Trophoblast cell (in vitro differentiated cells and primary cell): ENCODE data around the gene SULT1A3.
"Not testable (repeated sequence)": the region's sequence is repeated elsewhere in the genome, so short reads cannot be mapped to it uniquely, and the experiment has no call there.

Experiments
- DNase-seq, 2 donors: peaks; one replicate each; pipeline ENCODE4 v3.0.0-alpha.2; 2016
- H2AFZ ChIP-seq: 2 replicates; pipeline ENCODE4 v1.6.1; 2013; ENCODE audit warnings: low read length, moderate library complexity, mild to moderate bottlenecking; ENCODE audit not compliant: insufficient read depth, poor library complexity
- H2AK5ac ChIP-seq: 2 replicates; pipeline ENCODE4 v1.6.1; 2013; ENCODE audit warnings: mild to moderate bottlenecking, low read length
- H2BK120ac ChIP-seq: 2 replicates; pipeline ENCODE4 v1.6.1; 2013; ENCODE audit warnings: low read length, mild to moderate bottlenecking, moderate library complexity; ENCODE audit not compliant: insufficient read depth, poor library complexity
- H2BK12ac ChIP-seq: 2 replicates; pipeline ENCODE4 v1.6.1; 2013; ENCODE audit warnings: mild to moderate bottlenecking, low read length, moderate library complexity
- H2BK5ac ChIP-seq: 2 replicates; pipeline ENCODE4 v1.6.1; 2013; ENCODE audit warnings: low read length, low read depth, moderate library complexity, mild to moderate bottlenecking; ENCODE audit not compliant: poor library complexity
- H3K14ac ChIP-seq: 2 replicates; pipeline ENCODE4 v1.6.1; 2013; ENCODE audit warnings: mild to moderate bottlenecking, low read length
- H3K18ac ChIP-seq: 2 replicates; pipeline ENCODE4 v1.6.1; 2013; ENCODE audit warnings: mild to moderate bottlenecking, low read length
- H3K23ac ChIP-seq: 2 replicates; pipeline ENCODE4 v1.6.1; 2013; ENCODE audit warnings: low read length
- H3K27ac ChIP-seq: 2 replicates; pipeline ENCODE4 v1.5.1; 2013; ENCODE audit warnings: low read depth, mild to moderate bottlenecking, inconsistent platforms, low read length, moderate library complexity
- H3K27me3 ChIP-seq: 2 replicates; pipeline ENCODE4 v1.6.1; 2013; ENCODE audit warnings: inconsistent platforms, mild to moderate bottlenecking, low read length, moderate library complexity; ENCODE audit not compliant: insufficient read depth
- H3K36me3 ChIP-seq, 2 experiments: 1 replicate in 1 of 2; 2 replicates in 1 of 2; pipeline ENCODE4 v1.6.1; 2013; ENCODE audit warnings: low read length in 2 of 2, mild to moderate bottlenecking in 2 of 2, moderate library complexity in 1 of 2; ENCODE audit not compliant: insufficient read depth in 2 of 2, control insufficient read depth in 1 of 2
- H3K4ac ChIP-seq: 2 replicates; pipeline ENCODE4 v1.6.1; 2013; ENCODE audit warnings: low read depth, mild to moderate bottlenecking, low read length, moderate library complexity
- H3K4me1 ChIP-seq, 2 experiments: 1 replicate in 1 of 2; 2 replicates in 1 of 2; pipeline ENCODE4 v1.6.1; 2013; ENCODE audit warnings: low read length in 2 of 2, mild to moderate bottlenecking in 2 of 2, moderate library complexity in 1 of 2; ENCODE audit not compliant: insufficient read depth in 2 of 2, control insufficient read depth in 1 of 2
- H3K4me2 ChIP-seq: 2 replicates; pipeline ENCODE4 v1.6.1; 2013; ENCODE audit warnings: inconsistent platforms, mild to moderate bottlenecking, low read length, moderate library complexity
- H3K4me3 ChIP-seq: 2 replicates; pipeline ENCODE4 v1.5.1; 2013; ENCODE audit warnings: mild to moderate bottlenecking, low read depth, low read length, inconsistent platforms
- H3K79me1 ChIP-seq: one replicate; pipeline ENCODE4 v1.6.1; 2013; ENCODE audit warnings: low read length
- H3K79me2 ChIP-seq: 2 replicates; pipeline ENCODE4 v1.6.1; 2013; ENCODE audit warnings: low read length, mild to moderate bottlenecking; ENCODE audit not compliant: control insufficient read depth, insufficient read depth, poor library complexity
- H3K9ac ChIP-seq: 2 replicates; pipeline ENCODE4 v1.6.1; 2013; ENCODE audit warnings: mild to moderate bottlenecking, low read length
- H3K9me3 ChIP-seq: 2 replicates; pipeline ENCODE4 v1.6.1; 2013; ENCODE audit warnings: low read depth, mild to moderate bottlenecking, control low read depth, inconsistent platforms, low read length; ENCODE audit not compliant: insufficient read depth
- H4K12ac ChIP-seq: 2 replicates; pipeline ENCODE4 v1.6.1; 2013; ENCODE audit warnings: low read depth, mild to moderate bottlenecking, low read length, moderate library complexity
- H4K8ac ChIP-seq: 2 replicates; pipeline ENCODE4 v1.6.1; 2013; ENCODE audit warnings: low read depth, mild to moderate bottlenecking, low read length, moderate library complexity
- H4K91ac ChIP-seq: one replicate; pipeline ENCODE4 v1.6.1; 2013; ENCODE audit warnings: low read depth, mild to moderate bottlenecking, low read length, moderate library complexity
- WGBS: extraction: QIAGEN DNeasy Blood & Tissue Kit; methylation state at CpG from one replicate; pipeline ENCODE4 v1.1.7; 2013; ENCODE audit warnings: missing lambda C conversion rate; ENCODE audit not compliant: insufficient read length, insufficient coverage; ENCODE audit errors: extremely low coverage; 5-methylcytosine and 5-hydroxymethylcytosine counted together

SULT1A3 gene

DNA sequence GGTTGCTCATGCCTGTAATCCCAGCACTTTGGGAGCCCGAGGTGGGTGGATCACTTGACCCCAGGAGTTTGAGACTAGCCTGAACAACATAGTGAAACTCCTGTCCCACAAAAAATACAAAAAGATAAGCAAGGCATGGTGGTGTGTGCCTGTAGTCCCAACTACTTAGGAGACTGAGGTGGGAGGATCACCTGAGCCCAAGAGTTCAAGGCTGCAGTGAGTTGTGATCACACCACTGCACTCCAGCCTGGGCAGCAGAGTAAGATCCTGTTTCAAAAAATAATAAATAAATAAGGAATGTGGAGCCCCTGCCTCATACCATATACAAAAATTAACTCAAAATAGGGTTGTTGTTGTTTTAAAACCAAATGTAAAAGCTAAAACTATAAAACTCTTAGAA is 41.8 kb upstream of the SULT1A3 start:
- Histone ChIP-seq H2AK5ac (no peak overlapping the region), H3K4me3 (no peak overlapping the region), H2BK120ac (no peak overlapping the region), H4K91ac (no peak overlapping the region), H3K4ac (no peak overlapping the region), H3K4me2 (no peak overlapping the region), H4K12ac (no peak overlapping the region), H3K36me3 (no peaks in the 10 kb centered on the region), H3K18ac (no peak overlapping the region), H3K4me1 (no peaks in the 10 kb centered on the region), H3K79me2 (no peaks in the 10 kb centered on the region), H3K23ac (no peak overlapping the region), H3K79me1 (no peaks in the 10 kb centered on the region), H4K8ac (no peak overlapping the region), H3K9ac (no peak overlapping the region), H2BK12ac (no peak overlapping the region), H3K27ac (no peak overlapping the region), H2AFZ (no peak overlapping the region), H3K27me3 (no peaks in the 10 kb centered on the region), H3K14ac (no peak overlapping the region), H3K9me3 (no peaks in the 10 kb centered on the region), H2BK5ac (no peak overlapping the region)
- no peak for DNase-seq
- WGBS, result no CpG with 5 or more reads among the region's 1 CpG

DNA sequence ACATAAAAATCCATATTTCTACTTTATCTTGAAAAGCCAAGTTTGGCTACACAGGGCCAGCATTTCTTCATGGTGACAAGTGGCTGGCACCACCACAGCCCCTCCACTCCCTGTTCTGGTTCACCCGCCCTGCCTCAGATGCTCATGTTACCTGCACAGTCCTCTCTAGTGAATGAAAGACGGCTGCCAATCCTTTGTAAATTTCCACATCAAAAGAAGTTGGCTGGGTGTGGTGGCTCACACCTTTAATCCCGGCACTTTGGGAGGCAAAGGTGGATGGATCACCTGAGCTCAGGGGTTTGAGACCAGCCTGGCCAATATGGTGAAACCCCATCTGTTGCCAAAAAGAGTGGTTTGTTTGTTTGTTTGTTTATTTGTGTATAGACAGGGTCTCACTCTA is 35.5 kb upstream of the SULT1A3 start:
- Histone ChIP-seq H2AFZ (no peak overlapping the region), H4K91ac (no peak overlapping the region), H4K8ac (no peak overlapping the region), H3K4me3 (no peak overlapping the region), H3K9ac (no peak overlapping the region), H2BK5ac (no peak overlapping the region), H3K23ac (no peak overlapping the region), H3K79me2 (no peaks in the 10 kb centered on the region), H3K14ac (no peak overlapping the region), H3K4me1 (no peaks in the 10 kb centered on the region), H3K27ac (no peak overlapping the region), H4K12ac (no peak overlapping the region), H3K4ac (no peak overlapping the region), H2BK12ac (no peak overlapping the region), H2AK5ac (no peak overlapping the region), H2BK120ac (no peak overlapping the region), H3K18ac (no peak overlapping the region), H3K27me3 (no peaks in the 10 kb centered on the region), H3K9me3 (no peaks in the 10 kb centered on the region), H3K79me1 (no peaks in the 10 kb centered on the region), H3K36me3 (no peaks in the 10 kb centered on the region), H3K4me2 (no peak overlapping the region)
- WGBS, result no CpG with 5 or more reads among the region's 3 CpGs
- DNase-seq, result no peak

DNA sequence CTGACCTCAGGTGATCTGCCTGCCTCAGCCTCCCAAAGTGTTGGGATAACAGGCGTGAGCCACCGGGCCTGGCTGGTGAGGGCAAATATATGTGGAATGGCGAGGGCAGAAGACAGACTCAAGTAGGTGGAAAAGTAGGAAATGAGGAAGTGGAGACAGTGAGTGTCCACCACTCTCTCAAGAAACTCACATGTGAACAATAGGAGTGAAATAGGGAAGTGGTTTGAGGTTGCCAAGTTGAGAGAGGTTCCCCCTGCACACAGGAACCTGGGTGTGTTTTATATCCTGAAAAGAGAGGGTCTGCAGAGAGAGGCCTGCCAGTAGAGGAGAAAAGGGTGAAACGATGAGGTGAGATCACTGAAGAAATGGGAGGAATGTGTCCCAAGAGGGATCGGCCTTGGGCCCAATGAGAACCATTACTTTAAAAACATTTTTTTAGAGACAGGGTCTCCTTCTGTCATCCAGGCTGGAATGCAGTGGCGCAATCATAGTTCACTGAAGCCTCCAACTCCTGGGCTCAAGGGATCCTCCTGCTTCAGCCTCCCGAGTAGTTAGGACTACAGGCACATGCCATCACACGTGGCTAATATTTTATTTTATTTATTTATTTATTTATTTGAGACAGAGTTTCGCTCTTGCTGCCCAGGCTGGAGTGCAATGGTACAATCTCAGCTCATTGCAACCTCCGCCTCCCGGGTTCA is 32.7 kb upstream of the SULT1A3 start:
- Histone ChIP-seq H2BK5ac (no peak overlapping the region), H3K4me1 (no peaks in the 10 kb centered on the region), H2AFZ (no peak overlapping the region), H3K9ac (no peak overlapping the region), H3K14ac (no peak overlapping the region), H3K27ac (no peak overlapping the region), H3K36me3 (no peaks in the 10 kb centered on the region), H4K91ac (no peak overlapping the region), H3K79me1 (no peaks in the 10 kb centered on the region), H3K23ac (no peak overlapping the region), H4K8ac (no peak overlapping the region), H3K4me2 (no peak overlapping the region), H3K9me3 (no peaks in the 10 kb centered on the region), H3K4me3 (no peak overlapping the region), H2AK5ac (no peak overlapping the region), H2BK120ac (no peak overlapping the region), H4K12ac (no peak overlapping the region), H3K79me2 (no peaks in the 10 kb centered on the region), H3K18ac (no peak overlapping the region), H2BK12ac (no peak overlapping the region), H3K27me3 (no peaks in the 10 kb centered on the region), H3K4ac (no peak overlapping the region)
- peak; percentile 40 to 66 for DNase-seq
- no CpG with 5 or more reads among the region's 11 CpGs for WGBS

DNA sequence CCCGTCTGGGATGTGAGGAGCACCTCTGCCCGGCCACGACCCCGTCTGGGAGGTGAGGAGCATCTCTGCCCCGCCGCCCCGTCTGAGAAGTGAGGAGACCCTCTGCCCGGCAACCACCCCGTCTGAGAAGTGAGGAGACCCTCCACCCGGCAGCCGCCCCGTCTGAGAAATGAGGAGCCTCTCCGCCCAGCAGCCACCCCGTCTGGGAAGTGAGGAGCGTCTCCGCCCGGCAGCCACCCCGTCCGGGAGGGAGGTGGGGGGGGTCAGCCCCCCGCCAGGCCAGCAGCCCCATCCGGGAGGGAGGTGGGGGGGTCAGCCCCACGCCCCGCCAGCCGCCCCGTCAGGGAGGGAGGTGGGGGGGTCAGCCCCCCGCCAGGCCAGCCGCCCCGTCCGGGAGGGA is 30.3 kb upstream of the SULT1A3 start:
- not testable (repeated sequence) for H3K4me3 ChIP-seq, H3K9ac ChIP-seq, H4K12ac ChIP-seq, H4K91ac ChIP-seq, H3K18ac ChIP-seq, H3K36me3 ChIP-seq, H4K8ac ChIP-seq, H3K14ac ChIP-seq, DNase-seq, H3K79me1 ChIP-seq, H3K4me1 ChIP-seq, H3K4ac ChIP-seq, H2BK12ac ChIP-seq, H3K9me3 ChIP-seq, H3K27me3 ChIP-seq, H3K23ac ChIP-seq, H3K4me2 ChIP-seq, H2AK5ac ChIP-seq, H3K27ac ChIP-seq, H2BK120ac ChIP-seq, H3K79me2 ChIP-seq, H2BK5ac ChIP-seq, H2AFZ ChIP-seq
- no CpG with 5 or more reads among the region's 29 CpGs for WGBS
